Fibroblast of peridontal ligament (primary cell): ENCODE data around the gene ICE1.
"Not testable (repeated sequence)": the region's sequence is repeated elsewhere in the genome, so short reads cannot be mapped to it uniquely, and the experiment has no call there.

Experiments
- DNase-seq: peaks from one replicate; pipeline ENCODE4 v3.0.0-alpha.2; 2010; ENCODE audit errors: extremely low read depth

The ICE1 gene

DNA sequence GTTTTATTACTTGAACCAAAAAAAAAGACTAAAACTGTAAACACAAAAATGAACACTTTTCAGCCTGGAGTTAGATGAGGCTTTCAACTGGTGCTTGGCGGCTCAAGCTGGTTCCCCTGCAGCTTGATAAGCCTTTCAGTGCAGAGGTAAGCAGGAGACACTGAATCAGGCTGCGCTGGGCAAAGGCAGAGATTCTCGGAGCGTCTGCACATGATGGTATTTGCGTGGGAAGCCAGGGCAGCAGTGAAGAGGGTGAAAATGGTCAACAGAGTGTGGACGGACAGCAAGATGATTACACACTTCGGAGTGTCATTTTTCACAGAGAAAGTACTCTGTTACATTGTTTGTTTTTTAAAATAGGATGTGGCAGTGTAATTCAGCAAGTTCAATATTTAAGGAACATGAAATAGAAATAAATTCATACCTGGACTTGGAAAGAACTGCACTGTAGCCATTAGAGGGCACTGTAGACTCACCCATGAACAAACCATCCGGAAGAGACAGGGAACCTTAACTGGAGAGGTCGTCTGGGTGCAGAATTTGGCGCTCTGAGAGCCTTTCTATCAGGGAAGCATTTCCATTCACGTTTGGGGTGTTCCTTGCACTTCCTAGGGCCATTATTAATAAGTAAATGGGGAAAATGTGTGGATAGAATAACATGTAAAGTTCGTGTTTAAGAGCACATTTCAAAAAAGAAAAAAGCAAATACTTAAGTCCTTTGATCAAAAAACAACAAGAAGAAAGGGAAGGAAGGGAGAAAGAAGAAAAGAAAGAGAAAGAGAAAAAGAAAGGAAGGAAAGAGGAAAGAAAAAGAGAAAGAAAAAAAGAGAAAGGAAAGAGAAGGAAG, 69.8 kb downstream of the ICE1 start:
- DNase-seq = peak; percentile 76

DNA sequence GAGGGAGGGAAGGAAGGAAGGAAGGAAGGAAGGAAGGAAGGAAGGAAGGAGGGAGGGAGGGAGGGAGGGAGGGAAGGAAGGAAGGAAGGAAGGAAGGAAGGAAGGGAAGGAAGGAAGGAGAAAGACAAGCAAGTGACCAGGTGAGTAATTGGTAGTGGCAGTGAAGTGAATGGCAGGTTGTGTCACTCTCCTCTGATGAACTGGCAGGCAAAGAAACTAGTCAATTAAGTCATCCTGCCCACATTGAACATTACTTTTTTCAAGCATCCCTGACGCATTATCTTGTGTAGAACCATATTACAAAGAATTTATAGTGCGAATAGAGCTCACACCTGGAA, 70.4 kb downstream of the ICE1 start:
- not testable (repeated sequence) for DNase-seq

DNA sequence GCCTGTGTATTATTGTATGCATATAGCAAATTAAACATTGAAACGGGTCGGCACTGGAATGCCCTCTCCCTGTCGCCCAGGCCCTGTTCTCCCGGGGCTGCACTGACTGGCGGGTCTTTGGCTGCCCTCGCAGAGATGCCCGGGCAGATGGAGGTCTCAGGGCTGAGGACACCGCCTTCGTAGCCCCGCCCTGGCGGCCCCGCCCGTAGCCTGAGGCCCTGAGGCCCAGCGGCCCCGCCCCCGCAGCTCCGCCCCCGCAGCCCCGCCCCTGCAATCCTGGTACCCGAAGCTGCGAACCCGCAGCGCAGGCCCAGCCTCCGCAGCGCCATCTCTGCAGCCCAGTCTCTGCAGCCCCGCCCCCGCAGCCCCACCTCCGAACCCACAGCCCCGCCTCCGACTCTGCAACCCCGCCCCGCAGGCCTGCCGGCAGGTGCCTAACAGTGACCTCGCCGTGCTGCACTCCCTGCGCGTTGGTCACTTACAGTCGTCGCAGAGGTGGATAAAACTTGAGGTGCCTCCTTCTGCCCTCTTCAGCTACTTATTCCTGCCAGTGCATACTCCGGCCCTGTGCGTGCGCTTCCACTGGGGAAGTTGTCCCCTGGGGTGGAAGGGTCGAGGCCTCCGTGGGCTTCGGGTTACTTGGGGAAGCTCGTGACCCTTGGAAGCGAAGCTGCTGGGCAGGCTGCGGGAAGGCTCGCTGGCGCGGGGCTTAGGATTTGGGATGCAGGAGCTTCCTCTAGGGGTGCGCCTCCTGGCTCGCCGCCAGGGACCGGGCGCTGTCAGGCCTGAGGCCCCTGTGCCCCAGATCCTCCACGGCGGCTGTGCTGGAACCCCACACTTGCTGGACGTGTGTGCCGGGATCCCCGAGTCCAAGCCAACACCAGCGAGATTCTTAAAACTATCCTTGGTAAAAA, 72.3 kb downstream of the ICE1 start:
- DNase-seq = no peak

DNA sequence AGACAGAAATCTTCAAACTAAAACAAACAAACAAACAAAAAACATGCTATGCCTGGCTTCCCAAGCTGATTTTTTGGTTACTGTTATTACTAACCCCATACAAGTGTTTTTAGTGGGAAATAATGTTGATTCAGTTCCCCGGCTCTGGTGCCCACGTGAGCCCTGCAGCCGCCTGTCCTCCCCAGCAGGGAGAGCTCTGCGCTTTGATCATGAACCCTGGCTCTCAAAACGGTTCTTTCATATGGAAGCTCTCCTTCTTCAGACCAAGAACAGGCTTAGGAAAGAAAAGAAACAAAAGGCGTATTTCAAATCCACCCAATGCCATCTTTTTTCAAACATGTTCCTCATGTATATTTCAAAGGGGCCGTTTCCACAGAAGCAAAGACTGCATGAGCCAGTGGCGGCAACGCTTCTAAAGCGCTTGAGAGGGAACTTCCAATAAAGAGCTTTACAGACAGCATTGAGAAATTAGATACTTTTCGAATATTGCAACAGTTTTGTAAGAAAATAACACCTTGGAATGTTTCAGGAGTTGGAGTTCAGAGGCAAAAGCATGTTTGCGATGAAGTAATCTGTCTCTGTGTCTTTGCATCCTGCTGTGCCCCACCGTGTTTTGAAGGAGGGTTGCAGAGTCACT, 74.8 kb downstream of the ICE1 start:
- peak; percentile 75 for DNase-seq

DNA sequence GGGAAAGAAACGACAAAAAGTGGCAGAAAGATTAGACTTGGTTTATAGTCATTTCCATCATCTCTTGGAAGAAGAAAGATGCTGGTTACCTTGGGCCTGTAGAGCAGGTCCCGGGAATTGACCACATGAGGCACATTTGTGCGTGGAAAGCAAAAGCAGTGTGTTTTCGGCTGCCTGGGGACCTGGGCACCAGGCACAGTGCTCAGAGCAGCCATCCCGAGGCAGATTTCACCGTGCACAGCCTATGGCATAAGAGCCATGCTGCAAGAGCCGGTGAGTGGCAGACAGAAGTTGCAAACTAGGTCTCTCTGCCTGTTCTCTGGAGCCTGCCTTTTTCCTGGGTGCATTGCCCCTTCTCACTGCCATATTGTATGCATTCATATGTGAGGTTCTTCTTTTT, 77.0 kb downstream of the ICE1 start:
- DNase-seq = no peak

DNA sequence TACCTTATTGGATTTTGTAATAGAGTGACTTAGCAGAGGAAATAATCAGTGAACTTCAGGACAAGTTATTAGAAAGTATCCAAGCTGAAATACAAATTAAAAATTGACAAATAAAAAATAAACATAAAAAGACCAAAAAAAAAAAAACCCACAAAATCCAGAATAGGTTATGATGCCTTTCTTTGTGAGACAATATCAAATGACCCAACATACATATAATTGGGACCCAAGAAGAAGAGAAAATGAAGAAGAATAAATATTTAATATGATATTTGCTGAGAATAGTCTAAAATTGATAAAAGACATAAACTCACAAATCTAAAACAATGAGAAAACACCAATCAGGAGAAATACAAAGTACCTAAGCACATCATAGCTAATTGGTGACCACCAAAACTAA, 81.8 kb downstream of the ICE1 start:
- DNase-seq = no peak

DNA sequence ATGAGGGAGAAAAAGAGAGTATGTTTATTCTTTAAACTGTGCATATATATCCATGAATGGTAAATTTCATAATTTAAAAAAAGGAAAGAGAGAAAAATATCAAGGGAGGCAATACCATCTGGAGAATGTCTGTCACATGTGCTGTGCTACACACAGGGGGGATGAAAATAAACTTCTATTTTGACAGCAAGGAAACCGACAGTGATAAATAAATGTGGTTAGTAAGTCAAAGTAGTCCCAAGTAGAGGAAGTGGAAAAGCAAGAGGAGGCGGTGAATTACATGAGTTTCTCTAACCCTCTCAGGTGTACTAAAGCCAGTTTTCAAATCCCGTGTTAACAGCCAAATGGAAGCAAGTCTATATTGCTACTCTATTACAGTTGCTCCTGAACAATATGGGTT, 83.3 kb downstream of the ICE1 start:
- no peak for DNase-seq

DNA sequence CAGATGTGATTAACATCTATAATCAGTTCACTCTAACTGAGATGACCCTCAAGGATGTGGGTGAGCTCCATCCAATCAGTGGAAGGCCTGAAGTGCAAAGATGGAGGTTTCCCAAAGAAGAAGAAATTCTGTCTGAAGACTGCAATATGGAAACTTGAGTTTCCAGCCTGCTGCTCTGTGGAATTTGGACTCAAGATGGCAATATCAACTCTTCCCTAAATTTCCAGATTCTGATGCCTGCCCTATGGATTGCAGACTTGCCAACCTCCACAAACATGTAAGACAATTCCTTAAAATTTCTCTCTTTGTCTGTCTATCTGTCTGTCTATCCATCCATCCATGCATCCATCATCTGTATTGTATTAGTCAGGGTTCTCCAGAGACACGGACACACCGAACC, 85.9 kb downstream of the ICE1 start:
- no peak for DNase-seq

DNA sequence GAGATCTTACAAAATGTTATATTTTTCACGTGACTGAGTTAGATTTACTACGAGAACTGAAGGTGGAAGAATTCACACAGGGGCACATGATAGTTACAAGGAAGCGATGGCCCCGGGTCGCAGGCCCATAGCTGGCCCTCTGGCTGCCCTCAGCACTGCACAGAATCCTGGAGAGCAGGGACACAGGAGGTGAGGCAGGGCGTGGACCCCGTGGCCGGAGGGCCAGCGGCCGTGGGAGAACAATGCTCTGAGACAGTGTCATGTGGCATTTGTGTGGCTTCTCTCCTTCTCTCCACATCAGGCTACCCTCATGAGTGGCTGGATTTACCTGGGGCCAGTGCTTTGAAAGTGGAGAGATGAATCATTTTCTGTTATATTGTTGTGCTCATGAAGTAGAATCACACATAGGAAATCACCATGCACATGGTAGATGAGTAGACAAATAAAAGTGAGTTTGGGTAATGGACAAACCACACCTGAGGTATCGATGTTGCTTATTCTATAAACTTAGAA, 89.5 kb downstream of the ICE1 start:
- DNase-seq = no peak

DNA sequence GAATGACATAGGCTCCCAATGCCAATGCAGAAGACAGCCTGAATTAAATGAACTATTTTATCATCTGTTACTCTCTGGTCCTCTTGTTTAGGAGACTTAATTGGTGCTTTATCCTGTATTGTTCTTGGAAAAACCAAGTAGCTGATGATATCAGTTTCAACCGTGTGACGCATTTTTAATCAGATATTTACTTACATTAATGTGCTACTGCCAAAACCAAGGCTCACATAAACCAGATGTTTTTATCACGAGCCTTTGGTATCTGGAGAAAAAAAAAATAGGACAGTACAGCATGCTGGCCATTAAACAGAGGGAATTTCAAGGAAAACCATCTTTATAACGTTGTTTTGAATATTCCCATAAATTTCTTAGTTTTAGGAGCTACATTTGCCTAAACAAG, 90.1 kb downstream of the ICE1 start:
- DNase-seq = no peak

DNA sequence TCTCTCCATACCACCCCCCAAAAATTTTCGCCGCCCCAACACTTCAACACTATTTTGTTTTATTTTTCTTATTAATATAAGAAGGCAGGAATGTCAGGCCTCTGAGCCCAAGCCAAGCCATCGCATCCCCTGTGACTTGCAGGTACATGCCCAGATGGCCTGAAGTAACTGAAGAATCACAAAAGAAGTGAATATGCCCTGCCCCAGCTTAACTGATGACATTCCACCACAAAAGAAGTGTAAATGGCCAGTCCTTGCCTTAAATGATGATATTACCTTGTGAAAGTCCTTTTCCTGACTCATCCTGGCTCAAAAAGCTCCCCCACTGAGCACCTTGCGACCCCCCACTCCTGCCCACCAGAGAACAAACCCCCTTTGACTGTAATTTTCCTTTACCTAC, 98.1 kb downstream of the ICE1 start:
- DNase-seq = not testable (repeated sequence)

DNA sequence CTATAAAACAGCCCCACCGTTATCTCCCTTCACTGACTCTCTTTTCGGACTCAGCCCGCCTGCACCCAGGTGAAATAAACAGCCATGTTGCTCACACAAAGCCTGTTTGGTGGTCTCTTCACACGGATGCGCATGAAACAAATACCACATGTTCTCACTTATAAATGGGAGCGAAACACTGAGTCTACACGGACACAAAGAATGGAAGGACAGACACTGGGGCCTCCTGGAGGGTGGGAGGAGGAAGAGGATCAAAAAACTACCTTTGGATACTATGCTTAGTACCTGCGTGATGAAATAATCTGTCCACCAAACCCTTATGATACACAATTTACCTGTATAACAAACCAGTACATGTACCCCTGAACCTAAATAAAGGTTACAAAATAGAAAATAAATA, 98.6 kb downstream of the ICE1 start:
- DNase-seq = no peak

DNA sequence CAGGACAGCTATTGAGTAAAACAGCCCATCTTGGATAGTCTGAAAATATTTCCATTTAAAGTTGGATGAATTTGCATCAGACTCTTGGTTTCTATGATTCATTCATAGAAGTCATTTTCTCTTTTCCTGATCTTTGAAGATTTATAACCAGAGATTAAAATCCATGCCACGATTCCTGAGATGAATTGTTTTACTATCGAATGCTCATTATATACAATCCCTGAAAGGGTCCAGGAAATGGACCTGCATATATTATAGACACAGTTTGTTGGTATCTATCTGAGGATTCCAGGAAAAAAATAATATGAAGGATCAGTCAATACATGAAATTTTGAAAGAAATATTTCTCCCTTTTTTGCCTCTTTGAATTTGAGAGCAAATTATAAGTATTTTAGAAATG, 99.0 kb downstream of the ICE1 start:
- no peak for DNase-seq

DNA sequence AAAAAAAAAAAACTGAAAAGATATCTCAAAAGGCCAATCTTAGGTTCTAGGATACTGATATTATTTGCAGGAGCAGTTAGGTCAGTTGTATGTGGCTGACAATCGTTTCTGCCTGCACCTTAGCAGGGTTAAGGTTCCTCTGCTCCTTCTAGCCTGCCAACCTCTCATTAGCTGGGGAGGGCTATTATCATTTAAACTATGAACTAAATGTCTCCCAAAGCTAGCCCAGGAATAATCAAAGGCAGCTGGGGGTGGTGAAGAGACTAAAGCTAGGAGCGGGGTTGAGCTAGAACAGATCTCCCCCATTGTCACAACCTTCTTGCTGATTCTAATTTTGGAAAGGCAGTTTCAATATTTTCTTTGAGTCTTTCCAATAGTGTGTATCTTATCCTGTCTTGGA, 99.9 kb downstream of the ICE1 start:
- DNase-seq = no peak

DNA sequence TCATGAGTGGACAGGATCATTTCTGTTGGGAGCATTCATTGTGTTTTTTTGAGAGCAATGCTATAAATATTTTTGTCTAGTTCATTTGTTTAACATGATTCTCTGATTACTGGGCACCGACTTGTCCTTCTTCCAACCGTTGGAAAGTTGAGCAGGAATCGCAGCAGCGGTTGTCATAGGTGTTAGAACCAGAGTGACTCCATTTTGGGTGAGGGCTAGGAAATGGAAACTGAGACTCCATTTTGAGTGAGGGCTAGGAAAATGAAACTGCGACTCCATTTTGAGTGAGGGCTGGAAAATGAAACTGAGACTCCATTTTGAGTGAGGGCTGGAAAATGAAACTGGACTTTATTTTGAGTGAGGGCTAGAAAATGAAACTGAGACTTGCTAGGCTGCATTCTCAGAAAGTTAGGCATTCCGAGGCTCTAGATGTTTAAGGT, 100.6 kb downstream of the ICE1 start:
- peak; percentile 36 for DNase-seq

DNA sequence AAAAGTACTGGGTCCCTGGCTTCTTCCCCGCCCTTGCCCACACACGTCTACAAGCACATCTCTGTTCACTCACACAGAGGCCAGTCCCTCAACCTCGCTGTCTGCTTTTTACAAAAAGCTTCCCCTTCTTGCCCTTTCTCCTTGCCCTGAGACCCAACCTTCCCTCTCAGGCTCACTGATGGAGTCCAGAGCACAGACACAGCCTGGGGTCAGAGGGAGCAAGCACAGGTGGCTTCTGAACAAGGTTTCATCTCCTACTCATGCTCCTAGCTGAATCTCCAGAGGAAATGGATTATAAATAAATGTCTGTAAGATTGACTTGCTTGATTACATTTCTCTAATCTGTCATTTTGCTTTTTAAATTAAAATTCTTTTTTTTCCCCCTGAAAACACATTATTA, 101.8 kb downstream of the ICE1 start:
- DNase-seq = no peak

DNA sequence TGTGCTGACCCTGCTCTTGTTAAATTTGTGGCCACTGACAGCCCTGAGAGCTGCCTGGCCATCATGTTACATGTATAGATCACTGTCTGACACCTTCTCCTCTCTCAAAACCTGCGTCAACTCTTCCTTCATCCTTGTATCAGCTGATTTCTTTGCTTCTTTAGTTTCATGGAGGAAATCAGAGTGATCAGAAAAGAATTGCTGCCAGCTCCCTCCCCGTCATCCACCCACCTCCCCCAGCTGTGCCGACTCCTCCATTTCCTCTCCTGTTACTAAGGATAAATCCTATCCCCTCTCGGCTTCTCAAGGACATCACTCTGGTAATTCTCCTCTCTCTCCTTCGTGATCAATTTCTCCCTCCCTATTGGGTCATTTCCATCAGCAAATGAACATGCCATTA, 108.9 kb downstream of the ICE1 start:
- DNase-seq = no peak

DNA sequence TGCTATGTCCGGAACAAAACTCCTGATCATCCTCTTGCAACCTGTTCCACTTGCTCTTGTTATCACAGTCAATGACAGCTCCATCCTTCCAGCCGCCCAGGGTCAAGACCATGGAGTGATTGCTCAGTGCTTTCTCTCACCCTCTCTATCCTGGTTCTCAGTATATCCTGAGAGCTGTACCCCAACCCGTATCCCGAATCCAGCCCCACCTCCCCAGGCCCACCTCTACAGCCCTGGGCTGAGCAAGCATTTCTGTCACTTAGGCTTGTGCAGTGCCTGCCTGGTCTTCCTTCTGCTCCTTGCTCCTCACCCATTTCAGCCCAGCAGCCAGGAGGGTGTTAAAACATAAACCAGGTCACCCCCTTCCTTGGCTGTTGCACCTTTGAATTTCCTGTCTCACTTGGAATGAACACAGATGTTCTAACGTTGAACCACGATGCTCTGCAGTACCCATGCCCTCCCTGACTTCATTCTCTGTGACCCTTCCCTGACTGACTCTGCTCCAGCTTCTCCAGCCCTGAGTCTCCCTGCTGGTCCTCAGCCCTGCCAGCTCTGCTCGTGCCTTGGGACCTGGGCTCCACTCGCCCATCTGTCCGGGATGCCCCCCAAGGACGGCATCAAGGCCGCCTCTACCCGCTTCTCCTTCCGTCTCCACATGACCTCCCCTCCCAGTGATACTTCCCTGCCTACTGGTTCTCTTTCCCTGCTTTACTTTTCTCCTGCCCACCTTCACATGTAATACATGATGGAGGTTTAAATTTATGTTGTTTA, 110.0 kb downstream of the ICE1 start:
- DNase-seq = no peak

DNA sequence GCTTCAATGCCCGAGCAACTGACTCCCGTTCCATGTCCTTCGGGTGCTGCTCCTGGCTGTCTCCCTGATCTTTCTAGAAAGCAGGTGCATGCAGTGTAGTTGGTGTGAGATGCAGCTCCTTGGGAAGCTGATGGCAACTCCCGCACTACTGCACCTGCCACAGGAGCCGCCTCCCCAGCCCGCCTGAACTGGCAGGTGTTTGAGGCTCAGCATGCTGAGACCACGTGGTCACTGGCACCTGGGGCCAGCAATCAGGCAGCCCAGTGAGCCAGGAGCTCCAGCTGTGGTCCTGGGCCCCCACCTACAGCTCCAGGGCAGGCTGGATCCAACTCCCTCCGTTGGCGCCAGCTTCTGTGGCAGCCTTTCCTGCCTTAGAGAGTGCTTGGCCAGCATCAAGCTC, 111.5 kb downstream of the ICE1 start:
- no peak for DNase-seq

DNA sequence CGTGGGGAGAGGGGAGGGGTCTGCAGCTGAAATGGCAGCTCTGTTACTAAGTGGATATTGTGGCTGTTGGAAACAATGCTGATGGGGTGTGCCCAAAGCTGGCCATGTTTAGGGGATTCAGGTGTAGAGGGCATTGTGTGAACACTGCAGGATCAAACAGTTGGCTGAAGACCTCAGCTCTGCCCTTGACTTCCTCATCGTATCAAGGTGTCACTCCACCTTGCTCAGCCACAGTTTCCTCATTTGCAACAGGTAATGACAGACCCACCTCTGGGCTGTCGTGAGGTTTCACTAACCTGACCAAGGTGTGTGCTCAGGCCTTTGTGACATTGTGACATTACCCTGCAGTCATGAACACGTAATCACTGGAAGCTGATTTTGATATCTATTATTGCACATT, 111.9 kb downstream of the ICE1 start:
- no peak for DNase-seq

DNA sequence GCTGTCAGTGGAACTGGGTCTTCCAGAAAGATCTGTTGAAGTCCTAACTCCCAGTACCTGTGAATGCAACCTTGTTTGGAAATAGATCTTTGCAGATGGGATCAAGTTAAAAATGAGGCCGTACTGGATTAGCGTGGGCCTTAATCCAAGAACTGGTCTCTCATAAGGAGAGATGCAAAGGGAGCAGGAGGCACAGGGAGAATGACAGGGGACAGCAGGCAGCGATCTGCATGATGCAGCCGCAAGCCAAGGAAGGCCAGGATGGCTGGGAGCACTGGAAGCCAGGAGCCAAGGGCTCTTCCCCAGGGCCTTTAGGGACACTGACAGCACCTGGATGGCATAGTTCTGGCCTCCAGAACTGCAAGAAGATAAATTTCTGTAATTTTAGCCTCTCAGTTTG, 114.4 kb downstream of the ICE1 start:
- no peak for DNase-seq

DNA sequence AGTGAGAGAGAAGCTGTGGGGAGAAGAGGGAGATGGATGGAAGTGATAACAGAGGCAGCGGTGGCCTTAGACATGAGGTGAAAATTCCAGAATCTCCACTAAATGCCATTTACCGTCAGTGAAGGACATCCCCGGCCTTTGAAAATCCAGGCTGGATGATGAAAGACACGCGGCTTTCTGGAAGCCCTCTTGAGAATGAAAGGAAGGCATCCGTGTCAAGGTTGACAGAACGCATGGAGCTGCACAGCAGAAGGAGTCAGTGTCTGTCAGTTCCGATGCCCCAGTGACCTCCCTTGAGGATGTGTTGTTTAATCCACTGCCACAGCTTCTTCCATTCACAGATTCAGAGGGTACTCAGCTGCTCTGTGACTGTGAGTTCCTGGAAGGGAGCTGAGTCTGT, 114.9 kb downstream of the ICE1 start:
- DNase-seq = no peak
